GM13976 (cell line): Measurements from ENCODE around the gene RASAL2.

ENCODE experiments used
- DNase-seq: peaks from one replicate; pipeline ENCODE4 v3.0.0; 2012; ENCODE audit warnings: low spot score
- CTCF ChIP-seq: IDR thresholded peaks from 2 replicates; pipeline ENCODE4 v1.5.1; 2012; ENCODE audit warnings: borderline replicate concordance, mild to moderate bottlenecking; ENCODE audit not compliant: insufficient read depth; ENCODE audit errors: extremely low read depth, missing control alignments, control extremely low read depth
- in situ Hi-C: fragments of 300-500 bp; cut with MboI; formaldehyde crosslinking; loops from one replicate; pipeline ENCODE4 v1.12.0; 2022; ENCODE audit warnings: low sequenced_read_pairs, mixed read lengths, inconsistent platforms; ENCODE audit not compliant: unreplicated experiment

Gene RASAL2

GRCh38 chr1:178506177-178506576 lies 412.3 kb downstream of the RASAL2 start:
- TF ChIP-seq CTCF = no peak
- in situ Hi-C loops = loop anchor here (10.0 kb wide), 1 partner anchor 201 kb away; no protein-coding TSS in a partner anchor
- no peak for DNase-seq

- no peak for DNase-seq
- no peak for TF ChIP-seq CTCF
- in situ Hi-C loops = loop anchor here (10.0 kb wide), 1 partner anchor 202 kb away; no protein-coding TSS in a partner anchor
Measured at GRCh38 chr1:178506669-178507068, 412.8 kb downstream of the RASAL2 start.

- no peak for DNase-seq
- in situ Hi-C loops = loop anchor here (10.0 kb wide), 1 partner anchor 205 kb away; no protein-coding TSS in a partner anchor
- TF ChIP-seq CTCF = no peak
Measured at GRCh38 chr1:178509414-178510007, 415.6 kb downstream of the RASAL2 start.

GRCh38 chr1:178510155-178510554 lies 416.3 kb downstream of the RASAL2 start:
- no peak for DNase-seq
- in situ Hi-C loops = no loop called here
- TF ChIP-seq CTCF = no peak

- no peak for DNase-seq
- in situ Hi-C loops = no loop called here
- TF ChIP-seq CTCF = no peak
Measured at GRCh38 chr1:178512566-178513277, 418.8 kb downstream of the RASAL2 start, which contains the start of gene TEX35. Gene TEX35 (plus strand): TSS chr1:178513109. CDS start chr1:178513189, 80 bp downstream.

GRCh38 chr1:178513278-178513983 lies 419.5 kb downstream of the RASAL2 start:
- DNase-seq = no peak
- in situ Hi-C loops = no loop called here
- no peak for TF ChIP-seq CTCF
